Hepatocyte (in vitro differentiated cells): ENCODE results near the gene MICU2. TPM values are rescaled to one million over a fixed set of nuclear protein-coding genes. Genes with fewer than 3 reads are reported as not detected.

Experiments used
- DNase-seq: peaks from one replicate; pipeline ENCODE4 v3.0.0-alpha.2; 2016; ENCODE audit warnings: low spot score
- H2AFZ ChIP-seq: fragments of 200-600 bp; sonication (generic); 2 replicates; pipeline ENCODE4 v1.6.0; 2016; ENCODE audit warnings: antibody characterized with exemption, mild to moderate bottlenecking
- H3K27ac ChIP-seq: fragments of 200-600 bp; sonication (generic); 2 replicates; pipeline ENCODE4 v1.5.1; 2016; ENCODE audit warnings: mild to moderate bottlenecking
- H3K27me3 ChIP-seq: fragments of 200-600 bp; sonication (generic); 2 replicates; pipeline ENCODE4 v1.6.1; 2016
- H3K36me3 ChIP-seq: fragments of 200-600 bp; sonication (generic); replicated peaks from 2 replicates; pipeline ENCODE4 v1.5.1; 2016; ENCODE audit warnings: low read depth; ENCODE audit not compliant: insufficient read depth
- H3K4me1 ChIP-seq: fragments of 200-600 bp; sonication (generic); 2 replicates; pipeline ENCODE4 v1.5.1; 2016; ENCODE audit warnings: mild to moderate bottlenecking, moderate library complexity; ENCODE audit not compliant: insufficient read depth
- H3K4me2 ChIP-seq: fragments of 200-600 bp; sonication (generic); 2 replicates; pipeline ENCODE4 v1.6.0; 2016
- H3K4me3 ChIP-seq: fragments of 200-600 bp; sonication (generic); 2 replicates; pipeline ENCODE4 v1.5.1; 2016; ENCODE audit warnings: mild to moderate bottlenecking
- H3K79me2 ChIP-seq: fragments of 200-600 bp; sonication (generic); 2 replicates; pipeline ENCODE4 v1.6.0; 2017; ENCODE audit warnings: mild to moderate bottlenecking
- H3K9me2 ChIP-seq: fragments of 200-600 bp; sonication (generic); replicated peaks from 2 replicates; pipeline ENCODE4 v1.6.0; 2017; ENCODE audit warnings: mild to moderate bottlenecking; ENCODE audit not compliant: insufficient read depth
- H3K9me3 ChIP-seq: fragments of 200-600 bp; sonication (generic); 2 replicates; pipeline ENCODE4 v1.5.1; 2016; ENCODE audit warnings: low read depth, mild to moderate bottlenecking
- H4K20me1 ChIP-seq: fragments of 200-600 bp; sonication (generic); 2 replicates; pipeline ENCODE4 v1.6.0; 2016; ENCODE audit warnings: mild to moderate bottlenecking; ENCODE audit not compliant: insufficient read depth, poor library complexity, severe bottlenecking
- EZH2 ChIP-seq: fragments of 200-600 bp; sonication (generic); IDR thresholded peaks from 2 replicates; pipeline ENCODE4 v1.6.1; 2016; ENCODE audit warnings: antibody characterized with exemption, mild to moderate bottlenecking, borderline replicate concordance
- EZH2phosphoT487 ChIP-seq: fragments of 200-600 bp; sonication (generic); IDR thresholded peaks from one replicate; pipeline ENCODE4 v1.6.1; 2018; ENCODE audit warnings: antibody characterized with exemption, mild to moderate bottlenecking, low read depth, moderate library complexity; ENCODE audit not compliant: unreplicated experiment, severe bottlenecking
- WGBS: methylation state at CpG from one replicate; pipeline ENCODE4 v1.1.6; 2016; ENCODE audit warnings: low lambda C conversion rate; ENCODE audit errors: missing lambda C conversion rate; 5-methylcytosine and 5-hydroxymethylcytosine counted together
- polyA plus RNA-seq: library from polyadenylated mRNA; unstranded; fragments of >200 nt; fragmentation: Nextera tagmentation; extraction: Ambion mirVana; gene quantifications from 2 replicates; pipeline ENCODE4 v1.2.1, GENCODE V29; 2016
- total RNA-seq: library from RNA; depleted of rRNA; stranded (reverse); fragments of >200 nt; gene quantifications from 2 replicates; pipeline ENCODE4 v1.2.3, GENCODE V29; 2014
- TF ChIP-seq, protein P1 (sequence below): fragments of 200-600 bp; sonication (generic); IDR thresholded peaks from 2 replicates; pipeline ENCODE4 v1.5.1; 2016; ENCODE audit warnings: antibody characterized with exemption, mild to moderate bottlenecking; ENCODE audit not compliant: poor library complexity

MICU2 gene
- total and polyA plus RNA-seq, 2 experiments from 2014 or later = 48.1 to 95.7 TPM

DNA sequence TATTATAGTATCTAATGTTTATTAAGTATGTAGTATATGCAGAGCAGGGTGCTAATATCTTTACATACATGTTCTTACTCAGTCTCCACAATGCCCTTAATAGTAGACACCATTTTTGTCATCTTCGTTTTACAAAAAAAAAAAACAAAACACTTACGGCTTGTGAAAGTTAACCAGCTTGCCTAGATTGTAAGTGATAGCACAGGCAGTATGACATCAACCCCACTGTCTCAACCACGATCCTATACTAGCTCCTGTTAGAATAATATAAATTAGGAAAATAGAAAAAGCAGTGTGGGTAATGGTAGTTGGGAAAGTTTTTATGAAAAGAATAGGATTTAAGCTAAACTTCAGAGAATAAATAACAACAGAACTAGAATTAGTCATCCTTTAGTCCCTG, 34.3 kb downstream of the MICU2 start:
- H3K9me3 ChIP-seq = no peaks in the 10 kb centered on the region
- H3K4me1 ChIP-seq = no peaks in the 10 kb centered on the region
- no peaks in the 10 kb centered on the region for H3K27me3 ChIP-seq
- DNase-seq = no peak
- 93% methylated on average over 3 of the region's 3 CpGs for WGBS
- H3K4me2 ChIP-seq = no peak overlapping the region
- H3K27ac ChIP-seq = no peak overlapping the region
- no peak overlapping the region for H3K4me3 ChIP-seq
- peaks cover 46% of the 10 kb centered on the region for H3K79me2 ChIP-seq
- H2AFZ ChIP-seq = no peak overlapping the region
- no peaks in the 10 kb centered on the region for H3K36me3 ChIP-seq
- no peaks in the 10 kb centered on the region for H4K20me1 ChIP-seq
- H3K9me2 ChIP-seq = no peaks in the 10 kb centered on the region
- no peak for TF ChIP-seq EZH2
- TF ChIP-seq, protein P1, sequence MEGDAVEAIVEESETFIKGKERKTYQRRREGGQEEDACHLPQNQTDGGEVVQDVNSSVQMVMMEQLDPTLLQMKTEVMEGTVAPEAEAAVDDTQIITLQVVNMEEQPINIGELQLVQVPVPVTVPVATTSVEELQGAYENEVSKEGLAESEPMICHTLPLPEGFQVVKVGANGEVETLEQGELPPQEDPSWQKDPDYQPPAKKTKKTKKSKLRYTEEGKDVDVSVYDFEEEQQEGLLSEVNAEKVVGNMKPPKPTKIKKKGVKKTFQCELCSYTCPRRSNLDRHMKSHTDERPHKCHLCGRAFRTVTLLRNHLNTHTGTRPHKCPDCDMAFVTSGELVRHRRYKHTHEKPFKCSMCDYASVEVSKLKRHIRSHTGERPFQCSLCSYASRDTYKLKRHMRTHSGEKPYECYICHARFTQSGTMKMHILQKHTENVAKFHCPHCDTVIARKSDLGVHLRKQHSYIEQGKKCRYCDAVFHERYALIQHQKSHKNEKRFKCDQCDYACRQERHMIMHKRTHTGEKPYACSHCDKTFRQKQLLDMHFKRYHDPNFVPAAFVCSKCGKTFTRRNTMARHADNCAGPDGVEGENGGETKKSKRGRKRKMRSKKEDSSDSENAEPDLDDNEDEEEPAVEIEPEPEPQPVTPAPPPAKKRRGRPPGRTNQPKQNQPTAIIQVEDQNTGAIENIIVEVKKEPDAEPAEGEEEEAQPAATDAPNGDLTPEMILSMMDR = no peak
- no peak for TF ChIP-seq EZH2phosphoT487

DNA sequence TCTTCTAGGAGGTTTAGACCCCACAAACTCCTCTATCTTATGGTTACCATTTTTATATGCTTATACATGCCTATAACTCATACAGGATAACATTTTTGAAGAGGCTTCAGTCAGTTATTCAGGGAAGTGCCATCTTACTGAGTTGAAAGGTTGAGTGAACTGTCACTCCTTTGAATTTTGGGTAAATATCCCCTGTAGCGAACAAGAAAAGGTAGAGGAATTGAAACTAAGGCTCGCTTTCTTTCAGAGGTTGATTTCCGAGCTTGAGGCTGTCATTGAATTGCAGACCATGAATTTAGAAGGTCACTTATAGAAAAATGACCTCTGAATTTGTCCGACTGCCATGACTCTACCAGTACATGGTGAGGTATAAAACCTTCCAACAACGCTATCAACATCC, 35.1 kb downstream of the MICU2 start:
- TF ChIP-seq, protein P1 = no peak
- TF ChIP-seq EZH2phosphoT487 = no peak
- no peak for TF ChIP-seq EZH2
- H3K27ac ChIP-seq = no peak overlapping the region
- H3K27me3 ChIP-seq = no peaks in the 10 kb centered on the region
- 98% methylated on average over 5 of the region's 5 CpGs for WGBS
- peaks cover 41% of the 10 kb centered on the region for H3K79me2 ChIP-seq
- H3K4me3 ChIP-seq = no peak overlapping the region
- no peak overlapping the region for H2AFZ ChIP-seq
- no peaks in the 10 kb centered on the region for H3K9me2 ChIP-seq
- H4K20me1 ChIP-seq = no peaks in the 10 kb centered on the region
- no peaks in the 10 kb centered on the region for H3K9me3 ChIP-seq
- no peak overlapping the region for H3K4me2 ChIP-seq
- no peaks in the 10 kb centered on the region for H3K4me1 ChIP-seq
- no peaks in the 10 kb centered on the region for H3K36me3 ChIP-seq
- no peak for DNase-seq

DNA sequence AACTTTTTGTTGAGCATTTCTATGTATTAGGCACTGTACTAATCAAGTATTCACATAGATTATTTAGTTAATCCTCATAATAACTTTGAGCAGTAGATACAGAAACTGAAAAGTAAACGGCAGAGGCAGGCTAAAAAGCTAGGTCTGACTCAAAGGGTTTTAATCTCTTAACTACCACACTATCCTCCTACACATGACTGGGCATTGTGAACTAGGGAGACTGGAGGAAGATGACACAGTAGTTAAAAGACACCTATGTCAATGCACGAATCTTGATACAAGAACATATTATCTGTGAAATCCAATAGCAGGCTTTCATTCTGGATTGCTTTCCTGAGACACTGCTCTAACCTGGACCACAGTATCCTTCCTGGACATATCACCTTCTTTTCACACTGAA, 36.3 kb downstream of the MICU2 start:
- no peaks in the 10 kb centered on the region for H3K36me3 ChIP-seq
- no peak overlapping the region for H3K27ac ChIP-seq
- no peak overlapping the region for H3K4me3 ChIP-seq
- WGBS = 72% methylated on average over 2 of the region's 2 CpGs
- no peaks in the 10 kb centered on the region for H3K9me3 ChIP-seq
- H3K27me3 ChIP-seq = no peaks in the 10 kb centered on the region
- no peak overlapping the region for H3K4me2 ChIP-seq
- H3K4me1 ChIP-seq = no peaks in the 10 kb centered on the region
- H2AFZ ChIP-seq = no peak overlapping the region
- no peaks in the 10 kb centered on the region for H4K20me1 ChIP-seq
- TF ChIP-seq, protein P1 = no peak
- TF ChIP-seq EZH2 (no peak), EZH2phosphoT487 (no peak)
- no peaks in the 10 kb centered on the region for H3K9me2 ChIP-seq
- peaks cover 36% of the 10 kb centered on the region for H3K79me2 ChIP-seq
- DNase-seq = no peak

DNA sequence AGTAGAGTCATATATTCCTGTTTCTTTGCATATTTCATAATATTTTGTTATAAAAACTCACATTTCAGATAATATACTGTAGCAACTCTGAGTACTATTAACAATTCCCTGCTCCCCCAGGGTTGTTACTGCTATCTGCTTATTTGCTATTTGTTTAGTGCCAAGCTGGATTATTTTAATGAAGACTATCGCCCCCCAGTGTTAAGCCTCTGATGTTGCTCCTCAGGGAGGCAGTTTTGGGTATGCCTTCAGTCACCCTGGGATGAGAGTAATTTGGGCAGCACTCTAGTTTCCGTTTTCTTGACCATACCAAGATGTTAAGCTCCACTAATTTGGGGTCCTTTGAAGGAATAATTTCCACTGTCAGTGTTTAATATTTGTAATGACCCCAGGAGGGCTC, 46.0 kb downstream of the MICU2 start:
- no peaks in the 10 kb centered on the region for H3K36me3 ChIP-seq
- peaks cover 18% of the 10 kb centered on the region for H3K79me2 ChIP-seq
- H3K4me1 ChIP-seq = no peaks in the 10 kb centered on the region
- TF ChIP-seq, protein P1 = peak; percentile 16
- TF ChIP-seq EZH2 = no peak
- no peak for TF ChIP-seq EZH2phosphoT487
- no peak overlapping the region for H3K4me2 ChIP-seq
- no peak overlapping the region for H2AFZ ChIP-seq
- DNase-seq = no peak
- H4K20me1 ChIP-seq = no peaks in the 10 kb centered on the region
- H3K27me3 ChIP-seq = no peaks in the 10 kb centered on the region
- no peak overlapping the region for H3K4me3 ChIP-seq
- H3K9me3 ChIP-seq = no peaks in the 10 kb centered on the region
- no peaks in the 10 kb centered on the region for H3K9me2 ChIP-seq
- 66% methylated on average over 2 of the region's 2 CpGs for WGBS
- H3K27ac ChIP-seq = no peak overlapping the region
